B cell (primary cell): ENCODE measurements around the gene SYNE2. TPM values are rescaled to one million over a fixed set of nuclear protein-coding genes. Genes with fewer than 3 reads are reported as not detected.

Experiments
- ATAC-seq: fragments of 200-7000 bp; cut with Tn5 transposase; one replicate; pipeline ENCODE4 v1.10.0; 2021; ENCODE audit warnings: low read depth, mild to moderate bottlenecking, moderate number of reproducible peaks, moderate library complexity
- CTCF ChIA-PET: fragments of 350-600 bp; sonication (Branson Sonifier 250); formaldehyde crosslinking; loops from one replicate; lab custom pipeline; 2021; ENCODE audit warnings: antibody characterized with exemption, inconsistent platforms; lab: Charles Lee
- POLR2A ChIA-PET: fragments of 350-600 bp; sonication (Branson Sonifier 250); formaldehyde crosslinking; loops from one replicate; lab custom pipeline; 2021; ENCODE audit warnings: antibody characterized with exemption; lab: Charles Lee
- DNase-seq: peaks from one replicate; pipeline ENCODE4 v3.0.0; 2013
- H2AFZ ChIP-seq: 2 replicates; pipeline ENCODE4 v1.6.1; 2012; ENCODE audit warnings: mild to moderate bottlenecking, low read depth, low read length; ENCODE audit not compliant: insufficient read depth, poor library complexity, severe bottlenecking
- H3K27ac ChIP-seq, 2 donors: 1 replicate in 1 of 2; 2 replicates in 1 of 2; pipeline ENCODE4 v1.5.1; 2012 to 2013; ENCODE audit warnings: low read length in 2 of 2, mild to moderate bottlenecking in 2 of 2, moderate library complexity in 1 of 2
- H3K27me3 ChIP-seq, 4 experiments: fragments of 200-600 bp in 1 of 4; sonication (generic) in 1 of 4; replicated peaks in 1 of 4; 1 replicate in 2 of 4; 2 replicates in 2 of 4; pipeline versions ENCODE4 v1.6.1 to v1.7.0; 2013 to 2016; ENCODE audit warnings: low read length in 3 of 4, mild to moderate bottlenecking in 2 of 4, mixed read lengths in 1 of 4, moderate library complexity in 1 of 4; ENCODE audit not compliant: insufficient read depth in 4 of 4, control insufficient read depth in 3 of 4; ENCODE audit errors: control extremely low read depth in 1 of 4
- H3K36me3 ChIP-seq, 2 experiments: replicated peaks in 1 of 2; 1 replicate in 1 of 2; 2 replicates in 1 of 2; pipeline versions ENCODE4 v1.6.1 to v1.7.1; 2013; ENCODE audit warnings: low read length in 1 of 2; ENCODE audit not compliant: insufficient read depth in 2 of 2, control insufficient read depth in 1 of 2; ENCODE audit errors: control extremely low read depth in 1 of 2, extremely low read depth in 1 of 2
- H3K4me1 ChIP-seq, 2 donors: fragments of 200-600 bp in 1 of 2; sonication (generic) in 1 of 2; 1 replicate in 1 of 2; 2 replicates in 1 of 2; pipeline versions ENCODE4 v1.5.1 to v1.6.1; 2013 to 2017; ENCODE audit warnings: low read length in 2 of 2; ENCODE audit not compliant: control insufficient read depth in 2 of 2, insufficient read depth in 2 of 2
- H3K4me2 ChIP-seq: replicated peaks from 2 replicates; pipeline ENCODE3; 2012; ENCODE audit warnings: mild to moderate bottlenecking, low read depth, low read length; ENCODE audit not compliant: poor library complexity, severe bottlenecking
- H3K4me3 ChIP-seq, 5 experiments: fragments of 200-600 bp in 1 of 5; sonication (generic) in 1 of 5; 1 replicate in 3 of 5; 2 replicates in 2 of 5; pipeline versions ENCODE4 v1.5.1 to v1.7.0; 2011 to 2016; ENCODE audit warnings: low read length in 4 of 5, mild to moderate bottlenecking in 4 of 5, low read depth in 2 of 5, control low read depth in 1 of 5, moderate library complexity in 1 of 5; ENCODE audit not compliant: insufficient read depth in 1 of 5; ENCODE audit errors: control extremely low read depth in 1 of 5, extremely low read depth in 1 of 5
- H3K79me2 ChIP-seq: fragments of 200-600 bp; sonication (generic); one replicate; pipeline ENCODE4 v1.6.0; 2016; ENCODE audit warnings: low read length; ENCODE audit not compliant: control insufficient read depth, insufficient read depth
- H3K9ac ChIP-seq: fragments of 200-600 bp; sonication (generic); 2 replicates; pipeline ENCODE4 v1.6.1; 2017; ENCODE audit warnings: mild to moderate bottlenecking, low read length, moderate library complexity
- H3K9me3 ChIP-seq, 3 donors: one replicate each; pipeline versions ENCODE4 v1.6.1 to v1.7.1; 2013; ENCODE audit warnings: low read length in 2 of 3; ENCODE audit not compliant: control insufficient read depth in 2 of 3, insufficient read depth in 1 of 3; ENCODE audit errors: control extremely low read depth in 1 of 3
- H4K20me1 ChIP-seq: 2 replicates; pipeline ENCODE4 v1.6.0; 2012; ENCODE audit warnings: mild to moderate bottlenecking, low read length; ENCODE audit not compliant: insufficient read depth, control insufficient read depth, poor library complexity, severe bottlenecking
- H3K27ac Mint-ChIP-seq: one replicate; pipeline ENCODE4 v1.8.0; 2021; ENCODE audit warnings: mixed read lengths
- H3K27me3 Mint-ChIP-seq: one replicate; pipeline ENCODE4 v1.8.0; 2021; ENCODE audit warnings: mixed read lengths
- H3K4me1 Mint-ChIP-seq: one replicate; pipeline ENCODE4 v1.8.0; 2021; ENCODE audit warnings: mixed read lengths
- H3K4me3 Mint-ChIP-seq: one replicate; pipeline ENCODE4 v1.8.0; 2021; ENCODE audit warnings: mixed read lengths
- H3K9me3 Mint-ChIP-seq: one replicate; pipeline ENCODE4 v1.8.0; 2022; ENCODE audit warnings: mixed read lengths; ENCODE audit not compliant: insufficient read depth
- EZH2 ChIP-seq: IDR thresholded peaks from 2 replicates; pipeline ENCODE4 v1.6.1; 2012; ENCODE audit warnings: borderline replicate concordance, low read depth, mild to moderate bottlenecking, moderate library complexity, low read length; ENCODE audit not compliant: insufficient read depth, poor library complexity, severe bottlenecking
- WGBS: methylation state at CpG from one replicate; pipeline ENCODE4 v1.1.5; 2013; ENCODE audit warnings: missing lambda C conversion rate; ENCODE audit not compliant: insufficient coverage; 5-methylcytosine and 5-hydroxymethylcytosine counted together
- intact Hi-C: fragments of 100-400 bp; cut with micrococcal nuclease; formaldehyde crosslinking; loops from one replicate; pipeline ENCODE4 v1.10.0; 2022
- polyA plus RNA-seq: library from polyadenylated mRNA; depleted of rRNA; stranded (reverse); fragments of >200 nt; gene quantifications from 2 replicates; pipeline ENCODE4 v1.2.3, GENCODE V29; 2012
- total RNA-seq, 2 donors: library from RNA; stranded (reverse); fragments of 120-200 nt in 1 of 2; gene quantifications; 1 replicate in 1 of 2; 2 replicates in 1 of 2; pipeline versions ENCODE4 v1.2.3 to v1.2.4, GENCODE V29; 2013 to 2022
- TF ChIP-seq, protein P1 (sequence below): fragments of 200-600 bp; IDR thresholded peaks from one replicate; pipeline ENCODE4 v1.8.0; 2022; ENCODE audit warnings: antibody characterized with exemption, mild to moderate bottlenecking

SYNE2 gene
- total and polyA plus RNA-seq, 2 donors (not counting 1 experiment from before 2014, with no cell fraction given) = 39.5 to 105 TPM

DNA sequence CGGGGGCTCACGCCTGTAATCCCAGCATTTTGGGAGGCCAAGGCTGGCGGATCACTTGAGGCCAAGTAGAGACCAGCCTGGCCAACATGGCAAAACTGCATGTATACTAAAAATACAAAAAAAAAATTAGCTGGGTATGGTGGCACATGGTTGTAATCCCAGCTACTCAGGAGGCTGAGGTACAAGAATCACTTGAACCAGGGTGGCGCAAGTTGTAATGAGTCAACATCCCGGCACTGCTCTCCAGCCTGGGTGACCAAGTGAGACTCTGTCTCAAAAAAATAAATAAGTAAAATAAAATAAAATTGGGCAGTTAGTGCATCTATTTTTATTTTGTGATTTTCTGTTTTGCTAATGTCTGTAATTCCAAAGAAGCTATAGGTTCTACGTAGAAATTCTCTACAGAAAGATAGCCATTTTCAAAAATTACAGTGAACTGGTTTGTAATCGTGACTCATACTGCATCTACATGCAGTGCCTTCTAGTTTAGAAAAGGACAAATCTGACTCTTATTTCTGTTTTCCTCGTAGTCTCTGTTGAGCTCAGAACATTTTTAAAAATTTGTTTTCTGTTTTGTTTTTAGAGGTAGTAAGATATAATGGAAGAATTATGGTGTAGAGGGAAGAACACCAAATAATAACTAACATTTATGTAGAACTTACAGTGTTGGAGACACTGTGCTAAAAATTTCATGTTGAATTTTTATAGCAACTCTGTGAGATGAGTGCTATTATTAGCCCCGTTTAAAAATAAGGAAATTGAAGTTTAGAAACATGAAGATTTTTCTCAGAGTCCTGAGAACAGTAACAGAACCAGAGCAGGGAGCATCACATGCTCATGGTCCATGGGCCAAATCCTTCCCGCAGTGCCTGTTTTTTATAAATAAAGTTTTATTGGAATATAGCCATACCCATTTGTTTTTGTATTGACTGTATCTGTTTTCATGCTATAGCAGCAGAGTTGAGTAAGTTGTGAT is 201.2 kb downstream of the SYNE2 start:
- H2AFZ ChIP-seq = no peak overlapping the region
- no peak overlapping the region for H3K4me3 ChIP-seq
- H3K4me2 ChIP-seq = no peak overlapping the region
- no peaks in the 10 kb centered on the region for H3K27me3 ChIP-seq
- H3K27ac ChIP-seq = no peak overlapping the region
- no peaks in the 10 kb centered on the region for H3K4me1 Mint-ChIP-seq
- H3K9me3 ChIP-seq = no peaks in the 10 kb centered on the region
- H3K9ac ChIP-seq = no peak overlapping the region
- DNase-seq = no peak
- ChIA-PET POLR2A (no interaction called here), CTCF (interaction anchor here (1.1 kb wide), 1 partner anchor 67 kb away, joined by 3 read pairs; no protein-coding TSS in a partner anchor)
- TF ChIP-seq, protein P1, sequence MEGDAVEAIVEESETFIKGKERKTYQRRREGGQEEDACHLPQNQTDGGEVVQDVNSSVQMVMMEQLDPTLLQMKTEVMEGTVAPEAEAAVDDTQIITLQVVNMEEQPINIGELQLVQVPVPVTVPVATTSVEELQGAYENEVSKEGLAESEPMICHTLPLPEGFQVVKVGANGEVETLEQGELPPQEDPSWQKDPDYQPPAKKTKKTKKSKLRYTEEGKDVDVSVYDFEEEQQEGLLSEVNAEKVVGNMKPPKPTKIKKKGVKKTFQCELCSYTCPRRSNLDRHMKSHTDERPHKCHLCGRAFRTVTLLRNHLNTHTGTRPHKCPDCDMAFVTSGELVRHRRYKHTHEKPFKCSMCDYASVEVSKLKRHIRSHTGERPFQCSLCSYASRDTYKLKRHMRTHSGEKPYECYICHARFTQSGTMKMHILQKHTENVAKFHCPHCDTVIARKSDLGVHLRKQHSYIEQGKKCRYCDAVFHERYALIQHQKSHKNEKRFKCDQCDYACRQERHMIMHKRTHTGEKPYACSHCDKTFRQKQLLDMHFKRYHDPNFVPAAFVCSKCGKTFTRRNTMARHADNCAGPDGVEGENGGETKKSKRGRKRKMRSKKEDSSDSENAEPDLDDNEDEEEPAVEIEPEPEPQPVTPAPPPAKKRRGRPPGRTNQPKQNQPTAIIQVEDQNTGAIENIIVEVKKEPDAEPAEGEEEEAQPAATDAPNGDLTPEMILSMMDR = no peak
- TF ChIP-seq EZH2 = no peak
- no peaks in the 10 kb centered on the region for H3K27me3 Mint-ChIP-seq
- no peaks in the 10 kb centered on the region for H4K20me1 ChIP-seq
- intact Hi-C loops = no loop called here
- H3K36me3 ChIP-seq = peaks cover 3 to 6% of the 10 kb centered on the region in 2 experiments
- no peaks in the 10 kb centered on the region for H3K4me1 ChIP-seq
- H3K9me3 Mint-ChIP-seq = no peaks in the 10 kb centered on the region
- H3K4me3 Mint-ChIP-seq = no peak overlapping the region
- H3K27ac Mint-ChIP-seq = no peak overlapping the region
- no peak for ATAC-seq
- H3K79me2 ChIP-seq = no peaks in the 10 kb centered on the region
- WGBS = 83% methylated on average over 3 of the region's 10 CpGs
